Pulmonary artery endothelial cell (primary cell): ENCODE measurements around the gene KRT86. TPM values are rescaled to one million over a fixed set of nuclear protein-coding genes. Genes with fewer than 3 reads are reported as not detected.

ENCODE experiments used
- DNase-seq: peaks from one replicate; pipeline ENCODE4 v3.0.0-alpha.2; 2011; ENCODE audit warnings: low read depth, low spot score
- total RNA-seq: library from RNA; depleted of rRNA; stranded (reverse); fragments of >200 nt; gene quantifications from 2 replicates; pipeline ENCODE4 v1.2.3, GENCODE V29; 2014

The KRT86 gene
- total RNA-seq, 1 donor from 2014 or later = 0.07 TPM

- no peak for DNase-seq
These were observed 80.7 kb downstream of the KRT86 start for GRCh38 chr12:52355176-52355575.

GRCh38 chr12:52356031-52356761 lies 81.8 kb downstream of the KRT86 start:
- DNase-seq = no peak

GRCh38 chr12:52356762-52357580 lies 82.5 kb downstream of the KRT86 start:
- no peak for DNase-seq

Other genes starting within 250 kb of the KRT86 start
- gene NR4A1, start 223.2 kb upstream of the KRT86 start, total RNA-seq = 1.1 and 1.5 TPM in 2 replicates
- 70.2 and 92.9 TPM in 2 replicates for gene ATG101, start 204.7 kb upstream of the KRT86 start, total RNA-seq
- 0.07 and 0.21 TPM in 2 replicates for gene SMIM41, start 194.9 kb upstream of the KRT86 start, total RNA-seq
- 2.0 and 4.9 TPM in 2 replicates for gene KRT80, start 82.6 kb upstream of the KRT86 start, total RNA-seq
- gene KRT7, start 41.4 kb upstream of the KRT86 start, total RNA-seq = 288 and 399 TPM in 2 replicates
- gene KRT81, start 16.9 kb downstream of the KRT86 start, total RNA-seq = not detected in 2 replicates
- gene KRT83, start 46.8 kb downstream of the KRT86 start, total RNA-seq = not detected in 2 replicates
- gene KRT85, start 92.8 kb downstream of the KRT86 start, total RNA-seq = under 0.01 TPM in 1 of 2 replicates, not detected in the other
- gene KRT84, start 111.0 kb downstream of the KRT86 start, total RNA-seq = not detected in 2 replicates
- gene KRT82, start 131.7 kb downstream of the KRT86 start, total RNA-seq = not detected in 2 replicates
- not detected in 2 replicates for gene KRT75, start 159.7 kb downstream of the KRT86 start, total RNA-seq
- 0.07 and 0.18 TPM in 2 replicates for gene KRT6B, start 177.5 kb downstream of the KRT86 start, total RNA-seq
- 0.07 TPM in 1 of 2 replicates, not detected in the other for gene KRT6C, start 199.2 kb downstream of the KRT86 start, total RNA-seq
- 0.79 and 12.6 TPM in 2 replicates for gene KRT6A, start 218.6 kb downstream of the KRT86 start, total RNA-seq
- gene KRT5, start 245.7 kb downstream of the KRT86 start, total RNA-seq = 0.66 and 2.0 TPM in 2 replicates